ENCODE measurements around the gene WNT3A. TPM values are rescaled to one million over a fixed set of nuclear protein-coding genes. Genes with fewer than 3 reads are reported as not detected.
A peak's percentile ranks its signal among the peaks of the same experiment; 100 is the strongest.

Gene WNT3A
- total and polyA plus RNA-seq, 3 experiments from 2014 or later = not detected

DNA sequence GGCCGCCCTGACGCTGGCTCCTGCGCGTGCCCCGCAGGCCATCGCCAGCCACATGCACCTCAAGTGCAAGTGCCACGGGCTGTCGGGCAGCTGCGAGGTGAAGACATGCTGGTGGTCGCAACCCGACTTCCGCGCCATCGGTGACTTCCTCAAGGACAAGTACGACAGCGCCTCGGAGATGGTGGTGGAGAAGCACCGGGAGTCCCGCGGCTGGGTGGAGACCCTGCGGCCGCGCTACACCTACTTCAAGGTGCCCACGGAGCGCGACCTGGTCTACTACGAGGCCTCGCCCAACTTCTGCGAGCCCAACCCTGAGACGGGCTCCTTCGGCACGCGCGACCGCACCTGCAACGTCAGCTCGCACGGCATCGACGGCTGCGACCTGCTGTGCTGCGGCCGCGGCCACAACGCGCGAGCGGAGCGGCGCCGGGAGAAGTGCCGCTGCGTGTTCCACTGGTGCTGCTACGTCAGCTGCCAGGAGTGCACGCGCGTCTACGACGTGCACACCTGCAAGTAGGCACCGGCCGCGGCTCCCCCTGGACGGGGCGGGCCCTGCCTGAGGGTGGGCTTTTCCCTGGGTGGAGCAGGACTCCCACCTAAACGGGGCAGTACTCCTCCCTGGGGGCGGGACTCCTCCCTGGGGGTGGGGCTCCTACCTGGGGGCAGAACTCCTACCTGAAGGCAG lies 52.3 kb downstream of the WNT3A start:
- H3K27ac ChIP-seq (ENCODE audit: low read depth, low read length) = no peak overlapping the region
- ChIA-PET CTCF (no interaction called here), POLR2A (interaction anchor here (0.8 kb wide), 1 partner anchor 47 kb away, joined by 3 read pairs; no protein-coding TSS in a partner anchor)
- peaks cover 45% of the 10 kb centered on the region for H3K27me3 ChIP-seq (ENCODE audit: insufficient read depth, low read length, poor library complexity, severe bottlenecking)
- H3K36me3 ChIP-seq (ENCODE audit: insufficient read depth, low read length) = no peaks in the 10 kb centered on the region
- peak overlapping the region; percentile 50 for H3K4me3 ChIP-seq (ENCODE audit: low read length)
- Mint-ChIP-seq H3K4me1 (peaks cover 6 to 19% (median 14%) of the 10 kb centered on the region in 3 donors), H3K27me3 (peaks cover 25 to 30% of the 10 kb centered on the region in 2 donors), H3K27ac (peak overlapping the region in 4 of 8 donors; percentile 9 to 92 (median 74)), H3K9me3 (peaks cover 0 to 2% (median 0%) of the 10 kb centered on the region in 5 donors), H3K4me3 (peak overlapping the region; percentile 61 to 82 (median 74)), H3K36me3 (no peaks in the 10 kb centered on the region)
- H3K4me1 ChIP-seq (ENCODE audit: insufficient read depth, low read length) = peaks cover 23% of the 10 kb centered on the region
- no peaks in the 10 kb centered on the region for H3K9me3 ChIP-seq (ENCODE audit: low read length)
- peak; percentile 49 to 77 (median 70) for DNase-seq

DNA sequence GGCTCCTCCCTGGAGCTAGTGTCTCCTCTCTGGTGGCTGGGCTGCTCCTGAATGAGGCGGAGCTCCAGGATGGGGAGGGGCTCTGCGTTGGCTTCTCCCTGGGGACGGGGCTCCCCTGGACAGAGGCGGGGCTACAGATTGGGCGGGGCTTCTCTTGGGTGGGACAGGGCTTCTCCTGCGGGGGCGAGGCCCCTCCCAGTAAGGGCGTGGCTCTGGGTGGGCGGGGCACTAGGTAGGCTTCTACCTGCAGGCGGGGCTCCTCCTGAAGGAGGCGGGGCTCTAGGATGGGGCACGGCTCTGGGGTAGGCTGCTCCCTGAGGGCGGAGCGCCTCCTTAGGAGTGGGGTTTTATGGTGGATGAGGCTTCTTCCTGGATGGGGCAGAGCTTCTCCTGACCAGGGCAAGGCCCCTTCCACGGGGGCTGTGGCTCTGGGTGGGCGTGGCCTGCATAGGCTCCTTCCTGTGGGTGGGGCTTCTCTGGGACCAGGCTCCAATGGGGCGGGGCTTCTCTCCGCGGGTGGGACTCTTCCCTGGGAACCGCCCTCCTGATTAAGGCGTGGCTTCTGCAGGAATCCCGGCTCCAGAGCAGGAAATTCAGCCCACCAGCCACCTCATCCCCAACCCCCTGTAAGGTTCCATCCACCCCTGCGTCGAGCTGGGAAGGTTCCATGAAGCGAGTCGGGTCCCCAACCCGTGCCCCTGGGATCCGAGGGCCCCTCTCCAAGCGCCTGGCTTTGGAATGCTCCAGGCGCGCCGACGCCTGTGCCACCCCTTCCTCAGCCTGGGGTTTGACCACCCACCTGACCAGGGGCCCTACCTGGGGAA lies 53.0 kb downstream of the WNT3A start:
- ChIA-PET CTCF (no interaction called here), POLR2A (no interaction called here)
- no peaks in the 10 kb centered on the region for H3K9me3 ChIP-seq (ENCODE audit: low read length)
- peaks cover 6 to 19% (median 14%) of the 10 kb centered on the region in 3 donors for H3K4me1 Mint-ChIP-seq
- H3K9me3 Mint-ChIP-seq = no peaks in the 10 kb centered on the region
- peak overlapping the region in 6 of 8 donors; percentile 9 to 92 (median 64) for H3K27ac Mint-ChIP-seq
- DNase-seq = peak in 4 of 5 donors; percentile 56 to 76 (median 66)
- H3K27me3 Mint-ChIP-seq = peaks cover 25 to 28% of the 10 kb centered on the region in 2 donors
- no peak overlapping the region for H3K27ac ChIP-seq (ENCODE audit: low read depth, low read length)
- H3K4me3 ChIP-seq (ENCODE audit: low read length) = peak overlapping the region; percentile 50
- H3K36me3 ChIP-seq (ENCODE audit: insufficient read depth, low read length) = no peaks in the 10 kb centered on the region
- peak overlapping the region; percentile 61 to 82 (median 74) for H3K4me3 Mint-ChIP-seq
- H3K4me1 ChIP-seq (ENCODE audit: insufficient read depth, low read length) = peaks cover 23% of the 10 kb centered on the region
- H3K27me3 ChIP-seq (ENCODE audit: insufficient read depth, low read length, poor library complexity, severe bottlenecking) = peaks cover 45% of the 10 kb centered on the region
- no peaks in the 10 kb centered on the region for H3K36me3 Mint-ChIP-seq

DNA sequence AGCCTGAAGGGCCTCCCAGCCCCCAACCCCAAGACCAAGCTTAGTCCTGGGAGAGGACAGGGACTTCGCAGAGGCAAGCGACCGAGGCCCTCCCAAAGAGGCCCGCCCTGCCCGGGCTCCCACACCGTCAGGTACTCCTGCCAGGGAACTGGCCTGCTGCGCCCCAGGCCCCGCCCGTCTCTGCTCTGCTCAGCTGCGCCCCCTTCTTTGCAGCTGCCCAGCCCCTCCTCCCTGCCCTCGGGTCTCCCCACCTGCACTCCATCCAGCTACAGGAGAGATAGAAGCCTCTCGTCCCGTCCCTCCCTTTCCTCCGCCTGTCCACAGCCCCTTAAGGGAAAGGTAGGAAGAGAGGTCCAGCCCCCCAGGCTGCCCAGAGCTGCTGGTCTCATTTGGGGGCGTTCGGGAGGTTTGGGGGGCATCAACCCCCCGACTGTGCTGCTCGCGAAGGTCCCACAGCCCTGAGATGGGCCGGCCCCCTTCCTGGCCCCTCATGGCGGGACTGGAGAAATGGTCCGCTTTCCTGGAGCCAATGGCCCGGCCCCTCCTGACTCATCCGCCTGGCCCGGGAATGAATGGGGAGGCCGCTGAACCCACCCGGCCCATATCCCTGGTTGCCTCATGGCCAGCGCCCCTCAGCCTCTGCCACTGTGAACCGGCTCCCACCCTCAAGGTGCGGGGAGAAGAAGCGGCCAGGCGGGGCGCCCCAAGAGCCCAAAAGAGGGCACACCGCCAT lies 53.8 kb downstream of the WNT3A start:
- peaks cover 45% of the 10 kb centered on the region for H3K27me3 ChIP-seq (ENCODE audit: insufficient read depth, low read length, poor library complexity, severe bottlenecking)
- no peaks in the 10 kb centered on the region for H3K36me3 Mint-ChIP-seq
- H3K27ac Mint-ChIP-seq = peak overlapping the region in 3 of 8 donors; percentile 23 to 56 (median 35)
- H3K9me3 ChIP-seq (ENCODE audit: low read length) = no peaks in the 10 kb centered on the region
- no peak overlapping the region for H3K27ac ChIP-seq (ENCODE audit: low read depth, low read length)
- peak in 1 of 5 donors; percentile 43 for DNase-seq
- peak overlapping the region; percentile 50 for H3K4me3 ChIP-seq (ENCODE audit: low read length)
- peak overlapping the region in 6 of 7 donors; percentile 6 to 54 (median 40) for H3K4me3 Mint-ChIP-seq
- peaks cover 24 to 30% of the 10 kb centered on the region in 2 donors for H3K27me3 Mint-ChIP-seq
- H3K4me1 ChIP-seq (ENCODE audit: insufficient read depth, low read length) = peaks cover 23% of the 10 kb centered on the region
- CTCF ChIA-PET = no interaction called here
- no peaks in the 10 kb centered on the region for H3K9me3 Mint-ChIP-seq
- peaks cover 6 to 19% (median 14%) of the 10 kb centered on the region in 3 donors for H3K4me1 Mint-ChIP-seq
- POLR2A ChIA-PET = no interaction called here
- H3K36me3 ChIP-seq (ENCODE audit: insufficient read depth, low read length) = no peaks in the 10 kb centered on the region

DNA sequence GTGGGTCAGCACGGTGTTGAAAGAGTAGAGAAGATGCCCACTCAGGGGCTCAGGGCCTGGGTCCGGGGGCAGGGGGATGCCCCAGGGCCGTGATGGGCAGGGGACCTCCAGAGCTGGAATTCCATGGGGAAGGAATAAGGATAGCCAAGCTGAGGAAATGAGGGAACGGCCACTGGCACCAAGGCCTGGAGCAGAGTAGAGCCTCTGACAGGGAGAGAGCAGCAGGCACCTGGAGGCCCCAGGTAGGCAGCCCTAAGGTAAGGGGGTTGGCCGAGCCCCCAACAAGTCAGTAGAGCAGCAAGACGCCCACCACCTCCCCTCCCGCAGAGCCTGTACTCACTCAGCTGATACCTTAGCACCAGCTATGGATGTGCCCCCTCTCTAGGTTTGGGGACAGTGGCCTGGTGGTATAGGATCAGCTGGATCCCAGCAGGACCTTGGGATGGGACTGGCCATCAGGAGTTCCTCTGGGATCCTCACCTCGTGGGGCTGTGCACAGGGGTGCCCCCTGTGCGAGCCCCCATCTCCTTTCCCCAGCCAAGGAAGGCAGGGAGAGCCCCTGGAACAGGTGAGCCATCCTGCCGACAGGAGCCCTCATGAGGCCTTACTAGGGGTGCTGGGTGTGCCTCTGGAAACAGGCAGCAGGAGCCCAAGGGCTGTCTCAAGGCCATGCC lies 54.8 kb downstream of the WNT3A start:
- peak in 1 of 5 donors; percentile 44 for DNase-seq
- ChIA-PET CTCF (no interaction called here), POLR2A (no interaction called here)
- no peaks in the 10 kb centered on the region for H3K9me3 Mint-ChIP-seq
- H3K27ac Mint-ChIP-seq = peak overlapping the region in 2 of 8 donors; percentile 35 to 69
- peaks cover 6 to 19% (median 14%) of the 10 kb centered on the region in 3 donors for H3K4me1 Mint-ChIP-seq
- Histone ChIP-seq H3K4me1 (ENCODE audit: insufficient read depth, low read length) (peaks cover 23% of the 10 kb centered on the region), H3K27me3 (ENCODE audit: insufficient read depth, low read length, poor library complexity, severe bottlenecking) (peaks cover 47% of the 10 kb centered on the region), H3K4me3 (ENCODE audit: low read length) (no peak overlapping the region), H3K9me3 (ENCODE audit: low read length) (no peaks in the 10 kb centered on the region), H3K27ac (ENCODE audit: low read depth, low read length) (no peak overlapping the region), H3K36me3 (ENCODE audit: insufficient read depth, low read length) (no peaks in the 10 kb centered on the region)
- H3K4me3 Mint-ChIP-seq = peak overlapping the region in 2 of 7 donors; percentile 6 to 28
- H3K36me3 Mint-ChIP-seq = no peaks in the 10 kb centered on the region
- peaks cover 30 to 33% of the 10 kb centered on the region in 2 donors for H3K27me3 Mint-ChIP-seq

GRCh38 chr1:228062085-228062791 lies 55.4 kb downstream of the WNT3A start:
- ChIA-PET POLR2A (no interaction called here), CTCF (no interaction called here)
- Mint-ChIP-seq H3K27me3 (peaks cover 30 to 34% of the 10 kb centered on the region in 2 donors), H3K4me1 (peaks cover 6 to 19% (median 14%) of the 10 kb centered on the region in 3 donors), H3K36me3 (no peaks in the 10 kb centered on the region), H3K4me3 (no peak overlapping the region), H3K9me3 (no peaks in the 10 kb centered on the region), H3K27ac (no peak overlapping the region)
- Histone ChIP-seq H3K4me3 (ENCODE audit: low read length) (no peak overlapping the region), H3K9me3 (ENCODE audit: low read length) (no peaks in the 10 kb centered on the region), H3K4me1 (ENCODE audit: insufficient read depth, low read length) (peaks cover 23% of the 10 kb centered on the region), H3K36me3 (ENCODE audit: insufficient read depth, low read length) (no peaks in the 10 kb centered on the region), H3K27ac (ENCODE audit: low read depth, low read length) (no peak overlapping the region), H3K27me3 (ENCODE audit: insufficient read depth, low read length, poor library complexity, severe bottlenecking) (peaks cover 54% of the 10 kb centered on the region)
- peak in 1 of 5 donors; percentile 37 for DNase-seq

- no peaks in the 10 kb centered on the region for H3K9me3 ChIP-seq (ENCODE audit: low read length)
- Mint-ChIP-seq H3K36me3 (no peaks in the 10 kb centered on the region), H3K4me1 (peaks cover 6 to 19% (median 14%) of the 10 kb centered on the region in 3 donors), H3K27ac (no peak overlapping the region), H3K9me3 (no peaks in the 10 kb centered on the region), H3K4me3 (no peak overlapping the region), H3K27me3 (peaks cover 27 to 32% of the 10 kb centered on the region in 2 donors)
- CTCF ChIA-PET = no interaction called here
- DNase-seq = peak in 1 of 5 donors; percentile 19
- no peaks in the 10 kb centered on the region for H3K36me3 ChIP-seq (ENCODE audit: insufficient read depth, low read length)
- POLR2A ChIA-PET = no interaction called here
- peaks cover 23% of the 10 kb centered on the region for H3K4me1 ChIP-seq (ENCODE audit: insufficient read depth, low read length)
- H3K27ac ChIP-seq (ENCODE audit: low read depth, low read length) = no peak overlapping the region
- H3K4me3 ChIP-seq (ENCODE audit: low read length) = no peak overlapping the region
- peaks cover 57% of the 10 kb centered on the region for H3K27me3 ChIP-seq (ENCODE audit: insufficient read depth, low read length, poor library complexity, severe bottlenecking)
These were observed 56.0 kb downstream of the WNT3A start for GRCh38 chr1:228062812-228063211.
